Thoracic aorta (tissue), 2 donors: ENCODE results near the gene FBLL1. TPM values are rescaled to one million over a fixed set of nuclear protein-coding genes. Genes with fewer than 3 reads are reported as not detected.
"Not testable (repeated sequence)": the region's sequence is repeated elsewhere in the genome, so short reads cannot be mapped to it uniquely, and the experiment has no call there.

ENCODE experiments used
- ATAC-seq: fragments of 150-250 bp; one replicate; pipeline ENCODE4 v1.8.0; 2017; ENCODE audit warnings: low read depth; ENCODE audit not compliant: insufficient number of reproducible peaks, low FRiP score
- DNase-seq: peaks from one replicate; pipeline ENCODE4 v3.0.0-alpha.2; 2020; ENCODE audit warnings: low spot score
- H3K27ac ChIP-seq, 2 donors: fragments of 200-600 bp; sonication (generic); 1 replicate in 1 of 2; 2 replicates in 1 of 2; pipeline ENCODE4 v1.5.1; 2016; ENCODE audit warnings: mild to moderate bottlenecking in 2 of 2, moderate library complexity in 2 of 2
- H3K27me3 ChIP-seq: fragments of 200-600 bp; sonication (generic); replicated peaks from 2 replicates; pipeline ENCODE4 v1.6.0; 2016; ENCODE audit warnings: mild to moderate bottlenecking; ENCODE audit not compliant: insufficient read depth
- H3K36me3 ChIP-seq: fragments of 200-600 bp; sonication (generic); one replicate; pipeline ENCODE4 v1.5.1; 2016
- H3K4me1 ChIP-seq, 2 donors: fragments of 200-600 bp; sonication (generic); 1 replicate in 1 of 2; 2 replicates in 1 of 2; pipeline versions ENCODE4 v1.5.1 to v1.6.0; 2016; ENCODE audit warnings: low read depth in 2 of 2, mild to moderate bottlenecking in 1 of 2; ENCODE audit not compliant: control insufficient read depth in 1 of 2
- H3K4me3 ChIP-seq: fragments of 200-600 bp; sonication (generic); 2 replicates; pipeline ENCODE4 v1.5.1; 2016; ENCODE audit warnings: mild to moderate bottlenecking
- H3K9me3 ChIP-seq: fragments of 200-600 bp; sonication (generic); 2 replicates; pipeline ENCODE4 v1.5.1; 2016
- CTCF ChIP-seq: fragments of 200-600 bp; sonication (generic); IDR thresholded peaks from one replicate; pipeline ENCODE4 v1.5.1; 2019; ENCODE audit warnings: antibody characterized with exemption
- total RNA-seq, 2 donors: library from RNA; depleted of rRNA; stranded (reverse); fragments of >200 nt; gene quantifications; one replicate each; pipeline versions ENCODE4 v1.1.0 to v1.2.3, GENCODE V29; 2016

FBLL1 gene
- total RNA-seq, 2 donors from 2014 or later: not detected

DNA sequence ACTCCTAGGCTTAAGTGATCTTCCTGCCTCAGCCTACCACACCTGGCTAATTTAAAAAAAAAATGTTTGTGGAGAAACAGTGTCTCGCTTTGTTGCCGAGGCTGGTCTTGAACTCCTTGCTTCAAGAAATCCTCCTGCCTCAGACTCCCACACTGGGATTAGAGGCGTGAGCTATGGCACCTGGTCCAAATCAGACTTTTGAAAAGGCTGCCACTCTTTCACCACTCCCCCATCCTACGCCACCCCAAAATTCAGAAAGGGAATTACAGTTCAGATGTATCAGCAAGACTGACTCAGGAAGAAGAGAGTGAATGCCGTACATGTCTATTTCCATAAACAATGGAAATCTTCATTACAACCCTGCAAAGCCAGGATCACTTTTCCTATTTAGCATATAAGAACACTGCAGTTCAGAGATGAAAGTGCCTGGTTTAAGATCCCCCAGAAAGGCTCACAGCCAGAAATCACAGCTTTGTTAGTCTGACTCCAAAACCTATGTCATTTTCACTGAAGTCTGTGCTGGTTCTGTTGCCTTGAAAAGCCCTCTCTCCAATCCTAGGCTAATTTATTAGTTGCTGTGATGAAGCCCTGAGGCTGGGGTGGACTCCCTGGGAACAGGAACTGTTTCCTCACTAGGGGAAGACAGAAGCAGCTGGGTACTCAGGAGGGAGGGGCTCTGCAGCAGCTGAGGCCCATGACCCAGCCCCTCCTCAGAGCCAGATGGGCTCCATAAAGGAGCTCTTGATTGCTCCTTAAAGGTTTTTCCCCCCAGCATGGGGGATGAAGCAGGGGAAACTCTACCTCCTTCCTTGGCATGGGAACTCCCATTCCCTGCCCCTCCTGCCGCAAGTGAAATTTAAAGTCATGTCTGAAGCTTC lies 3.1 kb downstream of the FBLL1 start:
- DNase-seq (no peak), ATAC-seq (no peak)
- Histone ChIP-seq H3K27ac (no peak overlapping the region), H3K4me1 (peaks cover 0 to 3% of the 10 kb centered on the region in 2 donors), H3K4me3 (no peak overlapping the region), H3K9me3 (no peaks in the 10 kb centered on the region), H3K27me3 (no peaks in the 10 kb centered on the region), H3K36me3 (no peaks in the 10 kb centered on the region)
- no peak for TF ChIP-seq CTCF

DNA sequence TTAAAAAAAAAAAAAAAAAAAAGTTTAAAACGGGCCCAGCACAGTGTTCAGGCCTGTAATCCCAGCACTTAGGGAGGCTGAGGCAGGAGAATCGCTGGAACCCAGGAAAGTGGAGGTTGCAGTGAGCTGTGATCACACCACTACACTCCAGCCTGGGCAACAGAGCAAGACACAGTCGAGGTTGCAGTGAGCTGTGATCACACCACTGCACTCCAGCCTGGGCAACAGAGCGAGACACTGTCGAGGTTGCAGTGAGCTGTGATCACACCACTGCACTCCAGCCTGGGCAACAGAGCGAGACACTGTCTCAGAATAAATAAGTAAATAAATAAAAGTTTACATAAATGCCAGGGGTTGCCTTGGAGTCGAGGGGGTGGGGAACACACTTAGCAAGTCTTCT lies 5.2 kb downstream of the FBLL1 start:
- not testable (repeated sequence) for ATAC-seq, H3K4me1 ChIP-seq, H3K4me3 ChIP-seq, H3K9me3 ChIP-seq, H3K36me3 ChIP-seq, H3K27ac ChIP-seq, H3K27me3 ChIP-seq, DNase-seq

- TF ChIP-seq CTCF: no peak
- H3K4me3 ChIP-seq: no peak overlapping the region
- H3K36me3 ChIP-seq: no peaks in the 10 kb centered on the region
- ATAC-seq: no peak
- H3K27ac ChIP-seq: no peak overlapping the region
- H3K9me3 ChIP-seq: no peaks in the 10 kb centered on the region
- no peaks in the 10 kb centered on the region for H3K4me1 ChIP-seq
- no peak for DNase-seq
- no peaks in the 10 kb centered on the region for H3K27me3 ChIP-seq
These were observed 8.1 kb downstream of the FBLL1 start for GRCh38 chr5:168537176-168537575.

- DNase-seq: no peak
- Histone ChIP-seq H3K4me1 (peaks cover 0 to 16% of the 10 kb centered on the region in 2 donors), H3K4me3 (no peak overlapping the region), H3K27ac (no peak overlapping the region), H3K36me3 (no peaks in the 10 kb centered on the region), H3K9me3 (no peaks in the 10 kb centered on the region), H3K27me3 (no peaks in the 10 kb centered on the region)
- TF ChIP-seq CTCF: no peak
- no peak for ATAC-seq
These were observed 20.4 kb downstream of the FBLL1 start for GRCh38 chr5:168549554-168549953.

- no peaks in the 10 kb centered on the region for H3K9me3 ChIP-seq
- H3K36me3 ChIP-seq: no peaks in the 10 kb centered on the region
- TF ChIP-seq CTCF: no peak
- no peaks in the 10 kb centered on the region for H3K27me3 ChIP-seq
- H3K4me3 ChIP-seq: no peak overlapping the region
- H3K4me1 ChIP-seq: peaks cover 0 to 16% of the 10 kb centered on the region in 2 donors
- no peak for DNase-seq
- no peak for ATAC-seq
- H3K27ac ChIP-seq: no peak overlapping the region
These were observed 21.6 kb downstream of the FBLL1 start for GRCh38 chr5:168550656-168551055.

DNA sequence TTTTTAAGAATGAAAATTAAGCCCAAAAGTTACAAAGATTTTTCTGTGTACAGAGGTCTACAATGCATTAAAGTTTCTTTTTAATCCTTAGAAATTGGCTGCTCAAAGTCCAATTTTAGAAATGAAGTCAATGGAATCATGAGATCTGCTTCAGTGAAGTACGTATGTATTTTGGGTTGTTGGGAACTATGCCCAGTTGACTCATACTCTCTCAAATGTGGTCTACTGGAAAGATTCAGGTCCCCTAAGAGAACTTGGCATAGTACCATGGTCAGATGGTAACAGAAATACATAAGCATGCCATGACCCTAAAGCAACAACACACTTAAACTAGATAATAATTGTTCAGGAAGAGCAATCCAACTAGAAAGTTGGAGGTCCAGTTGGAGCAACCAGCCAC lies 23.0 kb downstream of the FBLL1 start:
- Histone ChIP-seq H3K9me3 (no peaks in the 10 kb centered on the region), H3K4me3 (no peak overlapping the region), H3K36me3 (peaks cover 2% of the 10 kb centered on the region), H3K4me1 (peaks cover 0 to 16% of the 10 kb centered on the region in 2 donors), H3K27me3 (no peaks in the 10 kb centered on the region), H3K27ac (peak overlapping the region; percentile 52 to 53)
- peak; percentile 20 for ATAC-seq
- DNase-seq: no peak
- TF ChIP-seq CTCF: no peak
